Keratinocyte (primary cell): ENCODE data around the gene KIF1C. TPM values are rescaled to one million over a fixed set of nuclear protein-coding genes. Genes with fewer than 3 reads are reported as not detected.

Experiments used
- DNase-seq: peaks from one replicate; pipeline ENCODE4 v3.0.0-alpha.2; 2011; ENCODE audit warnings: low read depth, missing footprints, low spot score
- FAIRE-seq: peaks from 2 replicates; lab custom pipeline; 2011; peaks lifted over from hg19 to GRCh38; lab: Jason Lieb, UNC
- H2AFZ ChIP-seq: 2 replicates; pipeline ENCODE4 v1.6.0; 2012; ENCODE audit warnings: low read length, control low read depth, inconsistent platforms; ENCODE audit not compliant: control insufficient read depth
- H3K27ac ChIP-seq: 2 replicates; pipeline ENCODE4 v1.5.1; 2011; ENCODE audit warnings: low read length; ENCODE audit not compliant: control insufficient read depth, insufficient read depth
- H3K27me3 ChIP-seq: 3 replicates; pipeline ENCODE4 v1.6.0; 2011; ENCODE audit warnings: low read length; ENCODE audit not compliant: control insufficient read depth, insufficient read depth; ENCODE audit errors: extremely low read depth
- H3K36me3 ChIP-seq, 2 experiments: 2 replicates in 1 of 2; 3 replicates in 1 of 2; pipeline ENCODE4 v1.5.1; 2011; ENCODE audit warnings: low read length in 2 of 2, mild to moderate bottlenecking in 1 of 2; ENCODE audit not compliant: control insufficient read depth in 2 of 2, insufficient read depth in 2 of 2; ENCODE audit errors: extremely low read depth in 1 of 2
- H3K4me1 ChIP-seq: 3 replicates; pipeline ENCODE4 v1.5.1; 2011; ENCODE audit warnings: low read length; ENCODE audit not compliant: control insufficient read depth, insufficient read depth; ENCODE audit errors: extremely low read depth
- H3K4me2 ChIP-seq: 3 replicates; pipeline ENCODE4 v1.6.0; 2011; ENCODE audit warnings: low read depth, low read length; ENCODE audit not compliant: control insufficient read depth, insufficient read depth; ENCODE audit errors: extremely low read depth
- H3K4me3 ChIP-seq, 3 experiments: fragments of 200-600 bp in 1 of 3; sonication (generic) in 1 of 3; 2 replicates in 2 of 3; 3 replicates in 1 of 3; pipeline ENCODE4 v1.5.1; 2011 to 2016; ENCODE audit warnings: low read length in 3 of 3, mild to moderate bottlenecking in 3 of 3, control low read depth in 2 of 3, inconsistent platforms in 1 of 3, low read depth in 1 of 3, mixed read lengths in 1 of 3, mixed run types in 1 of 3, moderate library complexity in 1 of 3; ENCODE audit not compliant: control insufficient read depth in 2 of 3, insufficient read depth in 2 of 3; ENCODE audit errors: extremely low read depth in 1 of 3
- H3K79me2 ChIP-seq: 2 replicates; pipeline ENCODE4 v1.6.0; 2012; ENCODE audit warnings: low read length; ENCODE audit not compliant: control insufficient read depth, insufficient read depth
- H3K9ac ChIP-seq: 3 replicates; pipeline ENCODE4 v1.6.0; 2011; ENCODE audit warnings: low read length; ENCODE audit not compliant: control insufficient read depth, insufficient read depth; ENCODE audit errors: extremely low read depth
- H3K9me1 ChIP-seq: 3 replicates; pipeline ENCODE4 v1.6.0; 2011; ENCODE audit warnings: low read length; ENCODE audit not compliant: control insufficient read depth, insufficient read depth; ENCODE audit errors: extremely low read depth
- H3K9me3 ChIP-seq: 2 replicates; pipeline ENCODE4 v1.5.1; 2012; ENCODE audit warnings: low read depth, low read length; ENCODE audit not compliant: control insufficient read depth
- H4K20me1 ChIP-seq: 3 replicates; pipeline ENCODE4 v1.6.0; 2011; ENCODE audit warnings: low read length; ENCODE audit not compliant: control insufficient read depth, insufficient read depth; ENCODE audit errors: extremely low read depth
- EZH2 ChIP-seq: IDR thresholded peaks from one replicate; pipeline ENCODE4 v1.6.1; 2012; ENCODE audit warnings: inconsistent platforms, mild to moderate bottlenecking, low read length, moderate library complexity
- dilution Hi-C: fragments of 300-500 bp; cut with MboI; formaldehyde crosslinking; loops from one replicate; pipeline ENCODE4 v1.7.0; 2020; ENCODE audit warnings: low sequenced_read_pairs; ENCODE audit not compliant: extremely low pct_ligation_motif_present
- polyA plus RNA-seq, 5 experiments: library from polyadenylated mRNA; depleted of rRNA in 3 of 5; stranded (reverse) in 3 of 5; stranded (forward) in 1 of 5; unstranded in 1 of 5; fragments of >200 nt; gene quantifications; 1 replicate in 1 of 5; 2 replicates in 3 of 5; 3 replicates in 1 of 5; pipeline versions ENCODE4 v1.2.1 to v1.2.3, GENCODE V29; 2011 to 2012; ENCODE audit warnings: missing spikeins in 2 of 5, low read depth in 1 of 5, low replicate concordance in 1 of 5
- TF ChIP-seq, protein P1 (sequence below), 3 experiments: IDR thresholded peaks in 1 of 3; conservative IDR thresholded peaks in 1 of 3; optimal IDR thresholded peaks in 1 of 3; 2 replicates in 2 of 3; 3 replicates in 1 of 3; pipeline versions ENCODE3 to v1.5.1; 2011; ENCODE audit warnings: low read length in 3 of 3, mild to moderate bottlenecking in 3 of 3, moderate library complexity in 2 of 3, control low read depth in 1 of 3, inconsistent platforms in 1 of 3; ENCODE audit not compliant: insufficient read depth in 2 of 3; ENCODE audit errors: extremely low read depth in 1 of 3

KIF1C gene
- polyA plus RNA-seq, 1 donor (not counting 4 experiments of a cell fraction or from before 2014, with no cell fraction given): 93.7 TPM

DNA sequence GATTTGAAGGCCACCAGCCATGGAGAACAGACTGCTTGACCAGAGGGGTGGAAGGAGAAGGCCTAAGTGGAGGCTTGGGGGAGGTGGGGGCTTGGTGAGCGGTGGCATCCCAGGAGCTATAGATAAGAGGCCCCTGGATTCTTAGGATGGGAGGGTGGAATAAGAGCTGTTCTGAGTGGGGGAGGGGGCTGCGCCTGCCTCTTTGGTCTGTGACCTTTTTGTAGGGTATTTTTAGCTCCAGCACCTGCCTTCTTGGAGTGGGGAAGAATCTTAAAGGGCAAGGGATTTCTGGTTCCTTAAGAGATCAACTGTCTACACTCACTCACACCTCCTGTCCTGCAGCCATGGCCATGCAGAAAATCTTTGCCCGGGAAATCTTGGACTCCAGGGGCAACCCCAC, 46.3 kb upstream of the KIF1C start:
- TF ChIP-seq, protein P1, sequence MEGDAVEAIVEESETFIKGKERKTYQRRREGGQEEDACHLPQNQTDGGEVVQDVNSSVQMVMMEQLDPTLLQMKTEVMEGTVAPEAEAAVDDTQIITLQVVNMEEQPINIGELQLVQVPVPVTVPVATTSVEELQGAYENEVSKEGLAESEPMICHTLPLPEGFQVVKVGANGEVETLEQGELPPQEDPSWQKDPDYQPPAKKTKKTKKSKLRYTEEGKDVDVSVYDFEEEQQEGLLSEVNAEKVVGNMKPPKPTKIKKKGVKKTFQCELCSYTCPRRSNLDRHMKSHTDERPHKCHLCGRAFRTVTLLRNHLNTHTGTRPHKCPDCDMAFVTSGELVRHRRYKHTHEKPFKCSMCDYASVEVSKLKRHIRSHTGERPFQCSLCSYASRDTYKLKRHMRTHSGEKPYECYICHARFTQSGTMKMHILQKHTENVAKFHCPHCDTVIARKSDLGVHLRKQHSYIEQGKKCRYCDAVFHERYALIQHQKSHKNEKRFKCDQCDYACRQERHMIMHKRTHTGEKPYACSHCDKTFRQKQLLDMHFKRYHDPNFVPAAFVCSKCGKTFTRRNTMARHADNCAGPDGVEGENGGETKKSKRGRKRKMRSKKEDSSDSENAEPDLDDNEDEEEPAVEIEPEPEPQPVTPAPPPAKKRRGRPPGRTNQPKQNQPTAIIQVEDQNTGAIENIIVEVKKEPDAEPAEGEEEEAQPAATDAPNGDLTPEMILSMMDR (optimal IDR thresholded peaks at IDR 0.05 in 1 of 3, IDR thresholded peaks at IDR 0.05 in 1 of 3, conservative IDR thresholded peaks at IDR 0.05 in 1 of 3; ENCODE audit: extremely low read depth in 1 of 3, insufficient read depth in 2 of 3, low read length in 3 of 3): no peak
- no peak for TF ChIP-seq EZH2
- H4K20me1 ChIP-seq: peaks cover 5% of the 10 kb centered on the region
- H3K9me1 ChIP-seq: peaks cover 2% of the 10 kb centered on the region
- peaks cover 16% of the 10 kb centered on the region for H3K79me2 ChIP-seq
- H3K36me3 ChIP-seq: peaks cover 4 to 10% of the 10 kb centered on the region in 2 experiments
- no peak overlapping the region for H3K9ac ChIP-seq
- peaks cover 16% of the 10 kb centered on the region for H3K4me1 ChIP-seq
- H3K27ac ChIP-seq: no peak overlapping the region
- H3K4me2 ChIP-seq: no peak overlapping the region
- no peak for DNase-seq
- H3K4me3 ChIP-seq: no peak overlapping the region
- dilution Hi-C loops: no loop called here
- FAIRE-seq: no peak
- H3K27me3 ChIP-seq: no peaks in the 10 kb centered on the region
- no peaks in the 10 kb centered on the region for H3K9me3 ChIP-seq
- H2AFZ ChIP-seq: no peak overlapping the region

- dilution Hi-C loops: no loop called here
Observed at GRCh38 chr17:4953451-4953961, 44.2 kb upstream of the KIF1C start.

More at GRCh38 chr17:4953451-4953961, 44.2 kb upstream of the KIF1C start:
- DNase-seq: no peak
- Histone ChIP-seq H3K9me3 (no peaks in the 10 kb centered on the region), H3K79me2 (no peaks in the 10 kb centered on the region), H3K4me1 (peaks cover 16% of the 10 kb centered on the region), H3K9me1 (peaks cover 2% of the 10 kb centered on the region), H4K20me1 (no peaks in the 10 kb centered on the region), H3K9ac (no peak overlapping the region), H3K4me2 (peak overlapping the region; percentile 27), H2AFZ (peak overlapping the region; percentile 41), H3K36me3 (no peaks in the 10 kb centered on the region), H3K27ac (no peak overlapping the region), H3K27me3 (no peaks in the 10 kb centered on the region), H3K4me3 (no peak overlapping the region)
- no peak for TF ChIP-seq EZH2
- TF ChIP-seq, protein P1 (optimal IDR thresholded peaks at IDR 0.05 in 1 of 3, IDR thresholded peaks at IDR 0.05 in 1 of 3, conservative IDR thresholded peaks at IDR 0.05 in 1 of 3; ENCODE audit: extremely low read depth in 1 of 3, insufficient read depth in 2 of 3, low read length in 3 of 3): no peak
- no peak for FAIRE-seq
